Measurements from ENCODE around the gene MN1.

GRCh38 chr22:27842669-27843431 lies 41.3 kb upstream of the MN1 start:
- TF ChIP-seq GATA2 (IDR thresholded peaks at IDR 0.05; ENCODE audit: low read depth, low read length): peak; percentile 79
- TF ChIP-seq GATA3 (IDR thresholded peaks at IDR 0.05; ENCODE audit: low read depth, low read length): no peak; the same call in 1 of the 2 replicates
